HG03196 (cell line): ENCODE measurements around the gene VASN.

ENCODE experiments used
- ATAC-seq: cut with Tn5 transposase; IDR thresholded peaks from one replicate; pipeline ENCODE4 v1.9.1; 2021; ENCODE audit not compliant: unreplicated experiment

Gene VASN

DNA sequence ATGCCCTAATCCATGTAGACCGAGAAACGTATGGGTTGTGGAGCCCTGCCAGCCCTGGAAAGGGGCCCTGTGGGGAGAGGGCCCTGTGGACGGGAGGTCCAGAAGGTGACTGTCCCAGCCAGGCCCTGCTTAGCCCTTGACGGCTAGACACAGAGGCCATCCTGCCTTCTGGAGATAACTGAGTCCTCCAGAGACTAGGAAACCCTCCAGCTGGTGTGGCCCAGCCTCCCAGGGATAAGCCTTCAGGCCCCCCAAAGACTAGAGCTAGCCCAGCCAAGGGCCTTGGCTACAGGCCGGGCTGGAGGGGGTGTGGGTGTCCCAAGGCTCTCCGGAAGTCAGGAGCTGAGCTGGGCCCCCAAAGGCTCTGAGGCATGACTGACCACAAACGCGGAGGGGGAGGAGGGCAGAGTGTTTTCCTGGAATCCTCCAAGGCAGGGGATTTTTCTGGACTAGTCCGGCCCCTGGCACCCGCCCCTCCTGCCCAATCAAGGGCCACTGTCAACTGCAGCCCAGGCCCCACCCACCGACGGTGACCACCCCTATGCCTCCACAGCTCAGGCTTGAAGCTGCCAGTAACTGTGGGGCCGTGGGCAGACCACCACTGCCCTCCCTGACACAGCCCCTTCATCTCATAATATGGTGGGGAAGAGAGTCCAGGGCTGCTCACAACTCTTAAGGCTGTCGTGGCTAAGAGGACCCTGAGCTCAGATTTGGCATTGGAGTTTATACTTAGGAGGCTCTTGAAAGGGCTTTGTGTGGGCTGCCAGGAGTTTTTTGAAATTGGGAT lies 885 bp upstream of the VASN start:
- no peak for ATAC-seq

DNA sequence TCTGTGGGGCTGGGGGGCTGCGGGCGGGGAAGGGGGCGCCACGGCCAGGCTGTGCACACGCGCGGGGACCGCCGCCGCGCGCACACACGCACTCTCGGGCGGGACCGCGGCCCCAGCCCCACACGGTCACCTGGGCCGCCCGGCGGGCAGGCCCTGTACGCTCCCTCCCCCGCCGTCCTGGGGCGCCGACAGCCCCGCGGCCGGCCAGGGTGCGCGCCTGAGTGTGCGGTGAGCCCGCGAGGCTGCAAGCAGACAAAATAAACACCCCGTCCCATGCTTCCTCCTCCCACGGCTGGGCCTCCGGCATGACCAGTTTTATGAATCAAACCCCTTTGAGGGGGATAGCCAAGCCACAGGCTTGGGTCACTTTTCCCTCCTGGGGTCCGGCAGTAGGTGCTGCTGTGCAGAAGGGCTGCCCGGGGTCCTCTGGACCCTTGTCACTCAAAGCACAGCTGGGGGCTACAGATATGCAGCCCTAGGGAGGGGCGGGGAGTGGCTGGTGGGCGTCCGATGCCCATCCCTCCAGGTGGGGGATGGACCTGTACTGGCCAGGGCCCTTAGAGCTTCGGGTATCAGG lies 441 bp downstream of the VASN start:
- no peak for ATAC-seq

DNA sequence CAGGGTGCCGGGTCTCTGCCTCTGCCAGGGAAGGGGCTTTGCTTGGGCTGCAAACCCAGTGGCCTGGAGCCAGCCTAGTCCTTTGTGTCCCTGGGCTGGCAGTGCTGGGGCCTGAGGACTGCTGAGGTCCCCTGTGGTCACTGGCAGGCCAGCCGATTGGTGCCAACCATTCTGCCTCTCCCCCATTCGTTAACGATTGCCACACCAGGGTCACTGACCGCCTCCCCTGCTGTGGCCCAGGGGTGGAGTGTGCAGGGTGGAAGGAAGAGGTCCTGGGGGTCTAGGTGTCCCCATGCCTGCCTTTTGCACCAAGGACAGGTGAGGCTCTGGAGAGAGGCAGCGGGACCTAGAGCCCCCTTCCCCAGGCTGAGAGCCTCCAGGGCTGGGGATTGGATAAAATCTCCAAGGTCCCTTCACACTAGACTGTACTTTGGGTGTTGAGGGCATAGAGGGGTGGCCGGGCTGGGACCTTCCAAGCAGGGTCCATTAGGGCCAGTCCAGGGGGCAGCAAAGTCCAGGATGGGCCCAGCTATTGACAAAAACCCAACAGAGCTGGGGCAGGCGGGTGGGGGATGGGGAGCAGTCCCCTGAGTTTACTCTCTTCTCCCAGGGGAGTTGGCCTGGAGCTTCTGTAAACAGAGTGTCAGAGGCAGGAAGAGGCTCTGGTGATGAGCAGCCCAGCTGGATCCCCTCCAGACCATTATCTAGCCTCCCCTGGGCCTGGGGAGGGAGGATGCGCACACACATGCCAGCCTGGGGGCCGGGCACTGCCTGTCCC lies 1.1 kb downstream of the VASN start:
- ATAC-seq: no peak

DNA sequence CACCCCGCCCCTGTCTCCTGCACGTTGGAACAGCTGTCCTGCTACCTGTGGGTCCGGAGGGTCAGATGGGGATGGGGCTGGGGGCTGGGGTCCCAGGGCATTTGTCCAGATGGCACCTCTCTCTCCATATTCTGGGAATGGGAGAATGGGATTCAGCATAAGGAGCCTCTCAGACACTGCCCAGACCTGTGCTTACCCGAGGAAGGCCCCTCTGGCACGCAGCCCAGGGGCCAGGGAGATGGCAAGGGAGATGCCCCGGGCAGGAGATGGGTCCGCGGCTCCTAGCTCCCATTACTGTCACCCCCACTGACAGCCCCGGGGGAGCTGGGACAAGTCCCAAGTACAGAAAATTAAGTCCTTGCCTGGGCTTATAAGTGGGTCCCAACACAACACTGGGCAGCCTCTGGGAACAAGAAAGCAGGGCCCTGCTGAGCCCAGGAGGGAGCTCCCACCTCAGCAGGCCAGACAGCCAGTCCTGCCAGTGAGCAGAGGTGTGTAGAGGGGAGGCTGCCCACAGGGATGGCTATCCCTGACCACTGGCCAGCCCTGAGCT lies 1.8 kb downstream of the VASN start:
- ATAC-seq: no peak

DNA sequence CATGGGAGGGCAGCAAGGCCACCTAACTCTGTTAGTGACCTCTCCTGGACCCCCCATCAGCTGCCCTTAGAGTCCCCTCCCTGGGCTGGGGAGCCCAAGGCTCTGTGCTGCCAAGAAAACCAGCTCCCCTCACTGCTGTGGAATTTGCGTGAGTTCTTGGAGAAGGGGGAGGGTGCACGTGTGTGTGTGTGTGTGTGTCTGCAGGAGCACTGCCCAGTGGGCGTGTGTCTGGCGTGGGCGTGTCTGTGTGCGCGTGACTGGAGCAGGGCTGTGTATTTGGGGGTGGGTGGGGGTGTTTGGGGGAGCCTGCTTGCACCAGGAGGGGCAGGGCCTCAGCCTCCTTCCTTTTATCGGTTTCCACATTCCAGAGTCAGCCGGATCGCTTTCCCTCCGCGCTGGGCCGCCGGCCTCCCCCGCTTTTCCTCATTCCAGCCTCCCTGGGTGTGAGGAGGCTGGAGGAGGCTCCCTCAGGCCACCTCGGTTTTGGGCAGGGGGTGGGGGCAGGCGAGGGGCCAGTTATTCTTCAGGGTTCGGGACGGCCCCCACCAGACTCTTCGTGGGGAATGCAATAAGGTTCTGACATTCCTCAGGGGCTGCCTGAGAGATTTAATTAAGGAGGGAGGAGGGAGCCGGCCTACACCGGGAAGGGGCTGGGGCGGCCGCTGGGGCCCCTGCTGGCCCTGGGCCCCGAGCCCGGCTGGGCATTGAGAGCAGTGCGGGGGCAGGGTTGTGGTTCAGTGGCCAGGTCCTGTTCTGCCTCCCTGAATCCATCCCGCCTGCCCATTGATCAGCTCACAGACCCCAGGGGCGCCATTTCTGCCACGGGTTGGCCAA lies 2.5 kb downstream of the VASN start:
- ATAC-seq: no peak

DNA sequence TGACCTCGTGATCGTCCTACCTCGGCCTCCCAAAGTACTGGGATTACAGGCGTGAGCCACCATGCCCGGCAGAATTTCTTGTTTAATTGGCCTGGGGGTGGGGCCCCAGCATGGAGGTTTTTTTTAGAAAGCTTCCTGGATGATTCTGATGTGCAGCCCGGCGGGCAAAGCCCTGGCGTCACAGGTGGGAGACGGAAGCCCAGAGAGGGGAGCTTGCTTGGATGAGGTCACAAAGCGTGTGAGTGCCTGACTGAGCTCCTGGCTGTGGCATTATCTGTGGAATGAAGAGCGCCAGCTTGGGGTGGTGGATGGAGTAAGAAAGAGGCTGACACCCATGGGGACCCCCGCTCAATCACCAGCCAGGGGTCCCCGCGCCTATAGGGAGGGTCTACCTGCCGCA lies 4.1 kb downstream of the VASN start:
- no peak for ATAC-seq

DNA sequence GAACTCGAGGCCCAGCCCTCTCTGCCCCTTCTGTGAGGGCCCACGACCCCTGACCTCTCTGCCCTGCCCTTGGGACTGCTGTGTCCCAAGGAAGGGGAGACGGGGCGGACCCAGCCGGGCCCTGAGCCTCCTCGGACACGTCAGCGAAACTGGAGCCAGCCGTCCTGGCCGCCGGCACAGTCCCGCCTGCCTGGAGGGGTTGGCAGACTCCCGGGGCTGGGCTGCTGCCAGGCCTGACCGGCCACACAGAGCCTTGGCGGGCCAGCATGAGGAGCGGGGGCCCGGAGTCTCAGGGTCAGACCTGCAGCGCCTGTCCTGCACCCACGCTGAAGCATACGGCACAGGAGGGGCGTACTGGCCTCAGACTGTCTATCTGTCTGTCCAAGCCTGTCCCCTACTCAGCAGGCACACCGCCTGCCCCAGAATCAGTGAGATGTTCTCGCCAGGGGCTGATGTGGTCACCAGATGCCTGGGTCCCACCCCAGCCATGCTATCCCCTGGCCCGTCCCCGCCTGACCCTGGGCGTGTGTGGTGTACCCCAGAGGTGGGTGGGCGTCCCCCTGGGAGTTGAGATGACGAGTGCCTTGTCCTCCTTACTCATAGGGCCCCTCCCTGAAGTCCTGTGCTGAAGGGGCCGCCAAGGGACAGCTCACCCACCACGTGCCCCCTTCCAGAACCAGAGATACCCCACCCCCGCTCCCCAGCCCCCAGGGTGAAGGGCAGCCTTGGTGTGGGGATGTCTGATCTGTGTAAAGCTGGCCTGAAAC lies 4.7 kb downstream of the VASN start:
- ATAC-seq: no peak

DNA sequence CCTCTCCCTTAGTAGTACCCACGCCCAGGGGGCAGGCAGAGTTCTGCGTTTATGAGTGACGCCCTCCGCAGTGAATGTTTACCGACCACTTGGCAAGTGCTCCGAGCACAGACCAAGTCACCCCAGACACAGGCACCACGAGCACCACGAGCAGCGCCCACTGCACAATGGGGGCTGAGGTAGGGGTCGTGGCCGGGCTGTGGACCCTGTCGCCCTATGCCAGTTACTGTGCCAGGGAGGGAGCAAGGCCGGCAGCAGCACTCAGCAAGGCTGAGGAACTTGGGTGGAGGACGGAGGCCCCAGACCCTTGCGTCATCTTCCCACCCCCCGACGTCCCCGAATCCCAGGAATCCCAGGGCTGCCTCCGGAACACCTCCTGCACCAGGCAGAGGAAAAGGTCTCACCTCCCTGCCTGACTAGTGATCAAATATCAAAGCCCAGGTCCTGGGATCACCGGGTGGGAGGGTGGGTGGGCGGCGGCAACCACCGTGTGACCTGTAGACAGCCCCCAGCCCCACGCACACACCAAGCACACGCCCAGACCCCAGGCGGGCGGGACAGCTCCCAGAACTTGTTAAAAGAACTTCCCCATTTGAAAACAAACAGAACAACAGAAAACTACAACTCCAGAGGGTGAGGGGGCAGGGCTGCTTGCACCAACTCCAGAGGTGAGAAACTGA lies 5.4 kb downstream of the VASN start:
- no peak for ATAC-seq

DNA sequence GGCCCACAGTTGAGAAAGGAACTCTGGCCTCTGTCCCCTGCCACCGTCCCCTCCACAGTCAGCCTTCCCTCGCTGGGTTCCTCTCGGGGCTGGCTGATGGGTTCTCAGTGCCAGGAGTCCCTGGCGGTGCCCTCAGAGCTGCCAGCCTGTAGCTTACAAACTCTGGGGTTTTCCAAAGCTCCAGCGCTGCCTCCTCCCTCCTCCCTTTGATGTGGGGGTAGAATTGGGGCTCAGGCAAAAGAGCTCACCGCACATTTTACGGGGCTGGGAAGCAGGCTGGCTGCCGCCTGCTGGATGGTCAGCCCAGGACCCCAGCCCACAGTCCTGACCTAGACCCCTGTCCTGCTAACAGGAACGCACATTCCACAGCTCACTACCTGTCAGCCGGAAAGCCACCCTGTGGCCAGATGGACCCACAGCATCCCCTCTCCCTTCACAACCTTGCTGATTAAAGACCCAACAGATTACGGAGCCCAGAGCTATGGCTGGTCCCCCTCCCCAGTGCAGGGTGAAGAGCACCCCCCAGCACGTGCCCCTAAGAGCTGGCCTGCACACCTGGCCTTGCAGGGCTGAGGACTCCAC lies 6.0 kb downstream of the VASN start:
- no peak for ATAC-seq

DNA sequence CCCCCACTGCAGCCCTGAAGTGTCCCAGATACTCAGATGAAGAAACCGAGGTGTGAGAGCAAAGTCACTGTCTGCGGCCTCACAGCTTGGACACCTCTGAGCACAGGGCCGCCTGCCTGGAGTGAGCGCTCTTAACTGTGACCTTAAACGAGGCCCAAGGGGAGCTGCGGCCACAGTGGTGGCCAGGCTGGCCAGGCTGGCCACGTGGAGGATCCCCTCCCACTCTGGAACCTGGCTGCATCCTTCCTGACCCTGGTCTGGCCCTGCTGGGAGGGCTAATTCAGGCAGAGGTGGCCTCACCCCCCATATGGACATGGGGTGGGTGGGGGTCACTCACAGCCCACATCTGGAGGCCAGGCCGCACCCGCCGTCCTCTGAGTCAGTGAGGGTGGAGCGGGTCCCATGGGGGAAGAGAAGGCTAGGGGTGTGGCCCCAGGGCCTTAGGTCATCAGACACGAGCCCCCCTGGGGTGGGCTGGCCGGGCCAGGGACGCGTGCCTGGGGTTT lies 6.6 kb downstream of the VASN start:
- no peak for ATAC-seq

DNA sequence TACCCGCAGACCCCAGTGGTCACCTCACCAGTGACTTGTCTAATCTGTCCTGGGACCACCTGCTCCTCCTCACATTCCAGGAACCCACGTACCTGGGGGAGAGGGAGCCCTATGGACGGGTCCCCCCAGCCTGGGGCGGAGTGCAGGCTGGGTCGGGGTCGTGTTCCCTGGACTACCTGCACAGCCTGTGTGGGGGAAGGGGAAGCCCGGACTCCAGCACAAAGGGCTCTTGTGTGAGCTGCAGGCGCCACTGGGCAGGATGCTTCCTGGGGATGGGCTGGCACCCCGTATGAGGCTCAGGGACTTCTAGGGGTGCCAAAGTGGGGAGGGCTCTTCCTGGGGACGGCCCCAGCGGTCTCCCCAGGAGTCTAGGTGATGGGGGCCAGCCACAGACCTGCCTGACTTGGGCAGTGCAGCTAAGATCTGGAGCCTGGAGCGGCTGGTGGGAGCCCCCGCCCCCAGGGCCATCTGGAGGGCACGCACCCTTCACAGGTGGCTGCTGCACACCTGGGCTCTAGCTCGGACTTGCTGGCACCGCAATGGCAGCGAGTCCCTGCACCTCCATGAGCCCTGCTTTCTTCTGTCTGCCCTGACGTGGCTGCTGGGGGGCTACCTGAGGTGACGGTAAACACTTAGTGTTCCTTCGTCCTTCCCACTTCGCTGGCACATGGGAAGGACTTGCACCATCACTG lies 7.5 kb downstream of the VASN start:
- ATAC-seq: no peak

DNA sequence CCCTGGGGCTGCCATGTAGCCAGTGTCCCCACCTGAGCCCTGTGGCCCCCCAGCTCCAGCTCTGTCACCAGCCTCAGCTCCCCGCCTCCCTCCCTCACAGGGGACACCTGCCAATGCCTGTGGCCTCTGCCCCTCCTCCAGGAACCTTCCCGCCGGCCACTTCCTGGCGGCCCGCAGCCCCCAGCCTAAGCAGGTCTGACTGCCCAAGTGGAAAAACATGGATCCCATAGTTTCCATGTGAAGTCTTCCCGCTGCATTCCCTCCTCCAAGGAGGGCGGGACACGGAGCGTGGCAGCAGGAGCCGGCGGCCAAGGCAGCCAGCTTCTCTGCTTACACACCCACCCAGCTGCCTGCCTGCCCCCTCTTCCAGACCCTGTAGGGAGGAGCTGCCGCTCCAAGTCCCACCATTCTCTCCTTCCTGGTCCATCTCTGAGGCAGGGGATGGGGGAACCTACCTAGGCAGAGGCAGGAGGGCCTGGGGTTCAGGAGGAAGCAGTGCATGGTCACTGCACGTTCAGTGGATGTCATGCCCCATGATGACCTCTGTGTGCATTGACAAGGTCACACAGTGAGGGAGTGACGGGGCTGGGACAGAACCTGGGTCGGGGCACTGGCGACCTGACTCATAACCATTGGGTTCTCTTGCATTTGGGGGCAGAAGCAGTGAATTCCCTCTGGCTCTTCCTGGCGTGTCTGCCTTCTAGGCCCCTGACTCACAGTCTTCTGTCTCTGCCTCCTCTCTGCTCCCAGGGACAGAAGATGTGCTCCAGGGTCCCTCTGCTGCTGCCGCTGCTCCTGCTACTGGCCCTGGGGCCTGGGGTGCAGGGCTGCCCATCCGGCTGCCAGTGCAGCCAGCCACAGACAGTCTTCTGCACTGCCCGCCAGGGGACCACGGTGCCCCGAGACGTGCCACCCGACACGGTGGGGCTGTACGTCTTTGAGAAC lies 8.7 kb downstream of the VASN start:
- no peak for ATAC-seq

DNA sequence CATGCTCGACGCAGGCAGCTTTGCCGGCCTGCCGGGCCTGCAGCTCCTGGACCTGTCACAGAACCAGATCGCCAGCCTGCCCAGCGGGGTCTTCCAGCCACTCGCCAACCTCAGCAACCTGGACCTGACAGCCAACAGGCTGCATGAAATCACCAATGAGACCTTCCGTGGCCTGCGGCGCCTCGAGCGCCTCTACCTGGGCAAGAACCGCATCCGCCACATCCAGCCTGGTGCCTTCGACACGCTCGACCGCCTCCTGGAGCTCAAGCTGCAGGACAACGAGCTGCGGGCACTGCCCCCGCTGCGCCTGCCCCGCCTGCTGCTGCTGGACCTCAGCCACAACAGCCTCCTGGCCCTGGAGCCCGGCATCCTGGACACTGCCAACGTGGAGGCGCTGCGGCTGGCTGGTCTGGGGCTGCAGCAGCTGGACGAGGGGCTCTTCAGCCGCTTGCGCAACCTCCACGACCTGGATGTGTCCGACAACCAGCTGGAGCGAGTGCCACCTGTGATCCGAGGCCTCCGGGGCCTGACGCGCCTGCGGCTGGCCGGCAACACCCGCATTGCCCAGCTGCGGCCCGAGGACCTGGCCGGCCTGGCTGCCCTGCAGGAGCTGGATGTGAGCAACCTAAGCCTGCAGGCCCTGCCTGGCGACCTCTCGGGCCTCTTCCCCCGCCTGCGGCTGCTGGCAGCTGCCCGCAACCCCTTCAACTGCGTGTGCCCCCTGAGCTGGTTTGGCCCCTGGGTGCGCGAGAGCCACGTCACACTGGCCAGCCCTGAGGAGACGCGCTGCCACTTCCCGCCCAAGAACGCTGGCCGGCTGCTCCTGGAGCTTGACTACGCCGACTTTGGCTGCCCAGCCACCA lies 9.7 kb downstream of the VASN start:
- no peak for ATAC-seq

DNA sequence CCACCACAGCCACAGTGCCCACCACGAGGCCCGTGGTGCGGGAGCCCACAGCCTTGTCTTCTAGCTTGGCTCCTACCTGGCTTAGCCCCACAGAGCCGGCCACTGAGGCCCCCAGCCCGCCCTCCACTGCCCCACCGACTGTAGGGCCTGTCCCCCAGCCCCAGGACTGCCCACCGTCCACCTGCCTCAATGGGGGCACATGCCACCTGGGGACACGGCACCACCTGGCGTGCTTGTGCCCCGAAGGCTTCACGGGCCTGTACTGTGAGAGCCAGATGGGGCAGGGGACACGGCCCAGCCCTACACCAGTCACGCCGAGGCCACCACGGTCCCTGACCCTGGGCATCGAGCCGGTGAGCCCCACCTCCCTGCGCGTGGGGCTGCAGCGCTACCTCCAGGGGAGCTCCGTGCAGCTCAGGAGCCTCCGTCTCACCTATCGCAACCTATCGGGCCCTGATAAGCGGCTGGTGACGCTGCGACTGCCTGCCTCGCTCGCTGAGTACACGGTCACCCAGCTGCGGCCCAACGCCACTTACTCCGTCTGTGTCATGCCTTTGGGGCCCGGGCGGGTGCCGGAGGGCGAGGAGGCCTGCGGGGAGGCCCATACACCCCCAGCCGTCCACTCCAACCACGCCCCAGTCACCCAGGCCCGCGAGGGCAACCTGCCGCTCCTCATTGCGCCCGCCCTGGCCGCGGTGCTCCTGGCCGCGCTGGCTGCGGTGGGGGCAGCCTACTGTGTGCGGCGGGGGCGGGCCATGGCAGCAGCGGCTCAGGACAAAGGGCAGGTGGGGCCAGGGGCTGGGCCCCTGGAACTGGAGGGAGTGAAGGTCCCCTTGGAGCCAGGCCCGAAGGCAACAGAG lies 10.5 kb downstream of the VASN start:
- ATAC-seq: no peak

DNA sequence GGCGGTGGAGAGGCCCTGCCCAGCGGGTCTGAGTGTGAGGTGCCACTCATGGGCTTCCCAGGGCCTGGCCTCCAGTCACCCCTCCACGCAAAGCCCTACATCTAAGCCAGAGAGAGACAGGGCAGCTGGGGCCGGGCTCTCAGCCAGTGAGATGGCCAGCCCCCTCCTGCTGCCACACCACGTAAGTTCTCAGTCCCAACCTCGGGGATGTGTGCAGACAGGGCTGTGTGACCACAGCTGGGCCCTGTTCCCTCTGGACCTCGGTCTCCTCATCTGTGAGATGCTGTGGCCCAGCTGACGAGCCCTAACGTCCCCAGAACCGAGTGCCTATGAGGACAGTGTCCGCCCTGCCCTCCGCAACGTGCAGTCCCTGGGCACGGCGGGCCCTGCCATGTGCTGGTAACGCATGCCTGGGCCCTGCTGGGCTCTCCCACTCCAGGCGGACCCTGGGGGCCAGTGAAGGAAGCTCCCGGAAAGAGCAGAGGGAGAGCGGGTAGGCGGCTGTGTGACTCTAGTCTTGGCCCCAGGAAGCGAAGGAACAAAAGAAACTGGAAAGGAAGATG lies 11.2 kb downstream of the VASN start:
- no peak for ATAC-seq
